Omental fat pad (tissue), 4 donors: ENCODE measurements around the gene SYNJ2. TPM values are rescaled to one million over a fixed set of nuclear protein-coding genes. Genes with fewer than 3 reads are reported as not detected.
A peak's percentile ranks its signal among the peaks of the same experiment; 100 is the strongest.

ENCODE experiments used
- ATAC-seq: fragments of 150-250 bp; one replicate; pipeline ENCODE4 v1.9.1; 2016; ENCODE audit warnings: mild to moderate bottlenecking, moderate library complexity; ENCODE audit not compliant: low FRiP score
- DNase-seq: peaks from one replicate; pipeline ENCODE4 v3.0.0-alpha.2; 2019; ENCODE audit warnings: low spot score
- CTCF ChIP-seq, 3 donors: fragments of 450-650 bp; IDR thresholded peaks; one replicate each; pipeline ENCODE4 v1.5.1; 2016 to 2017; ENCODE audit warnings: antibody characterized with exemption in 3 of 3, mild to moderate bottlenecking in 3 of 3, moderate library complexity in 2 of 3
- total RNA-seq, 4 donors: library from RNA; depleted of rRNA; stranded (reverse); fragments of >200 nt; gene quantifications; one replicate each; pipeline ENCODE4 v1.1.0, GENCODE V29; 2016

Gene SYNJ2
- total RNA-seq, 4 donors from 2014 or later: 2.3 to 27.6 (median 6.4) TPM

- DNase-seq (no peak), ATAC-seq (no peak)
- TF ChIP-seq CTCF (IDR thresholded peaks at IDR 0.05): no peak
These were observed 83.1 kb downstream of the SYNJ2 start for GRCh38 chr6:158064725-158065251.

GRCh38 chr6:158066136-158066781, 84.6 kb downstream of the SYNJ2 start:
- ATAC-seq (no peak), DNase-seq (no peak)
- TF ChIP-seq CTCF (IDR thresholded peaks at IDR 0.05): no peak

- DNase-seq (no peak), ATAC-seq (no peak)
- TF ChIP-seq CTCF (IDR thresholded peaks at IDR 0.05): no peak
These were observed 85.9 kb downstream of the SYNJ2 start for GRCh38 chr6:158067436-158068015.

GRCh38 chr6:158068156-158068892, 86.7 kb downstream of the SYNJ2 start:
- ATAC-seq (no peak), DNase-seq (no peak)
- TF ChIP-seq CTCF (IDR thresholded peaks at IDR 0.05): no peak

- DNase-seq (peak; percentile 54), ATAC-seq (peak; percentile 90)
- TF ChIP-seq CTCF (IDR thresholded peaks at IDR 0.05): no peak
These were observed 87.5 kb downstream of the SYNJ2 start for GRCh38 chr6:158068893-158069799.

- TF ChIP-seq CTCF (IDR thresholded peaks at IDR 0.05): no peak
- DNase-seq (no peak), ATAC-seq (no peak)
These were observed 88.1 kb downstream of the SYNJ2 start for GRCh38 chr6:158069800-158070195.
